HG03095 (cell line): ENCODE results near the gene POLD3.

Experiments
- ATAC-seq: cut with Tn5 transposase; IDR thresholded peaks from one replicate; pipeline ENCODE4 v1.9.1; 2021; ENCODE audit warnings: moderate library complexity; ENCODE audit not compliant: unreplicated experiment

The POLD3 gene

DNA sequence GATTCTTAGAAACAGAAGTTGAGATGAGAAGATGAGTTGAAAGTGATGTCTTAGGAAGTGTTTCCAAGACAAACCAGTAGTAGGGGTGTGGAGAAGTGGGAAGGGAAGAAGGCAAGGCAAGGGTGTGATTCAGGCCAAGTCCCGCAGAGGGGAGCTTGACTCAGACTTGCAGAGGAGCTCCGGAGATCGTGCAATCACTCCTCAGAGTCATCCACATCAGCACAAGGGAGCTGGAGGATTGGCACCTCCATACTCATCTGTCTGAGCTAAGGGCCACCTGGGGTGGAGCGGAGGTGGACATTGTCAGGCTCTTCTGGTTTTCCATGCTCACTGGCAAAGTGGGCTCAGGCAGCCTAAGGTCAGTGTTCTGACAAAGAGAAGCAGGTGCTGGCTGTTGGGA lies 94.4 kb downstream of the POLD3 start:
- ATAC-seq = no peak

DNA sequence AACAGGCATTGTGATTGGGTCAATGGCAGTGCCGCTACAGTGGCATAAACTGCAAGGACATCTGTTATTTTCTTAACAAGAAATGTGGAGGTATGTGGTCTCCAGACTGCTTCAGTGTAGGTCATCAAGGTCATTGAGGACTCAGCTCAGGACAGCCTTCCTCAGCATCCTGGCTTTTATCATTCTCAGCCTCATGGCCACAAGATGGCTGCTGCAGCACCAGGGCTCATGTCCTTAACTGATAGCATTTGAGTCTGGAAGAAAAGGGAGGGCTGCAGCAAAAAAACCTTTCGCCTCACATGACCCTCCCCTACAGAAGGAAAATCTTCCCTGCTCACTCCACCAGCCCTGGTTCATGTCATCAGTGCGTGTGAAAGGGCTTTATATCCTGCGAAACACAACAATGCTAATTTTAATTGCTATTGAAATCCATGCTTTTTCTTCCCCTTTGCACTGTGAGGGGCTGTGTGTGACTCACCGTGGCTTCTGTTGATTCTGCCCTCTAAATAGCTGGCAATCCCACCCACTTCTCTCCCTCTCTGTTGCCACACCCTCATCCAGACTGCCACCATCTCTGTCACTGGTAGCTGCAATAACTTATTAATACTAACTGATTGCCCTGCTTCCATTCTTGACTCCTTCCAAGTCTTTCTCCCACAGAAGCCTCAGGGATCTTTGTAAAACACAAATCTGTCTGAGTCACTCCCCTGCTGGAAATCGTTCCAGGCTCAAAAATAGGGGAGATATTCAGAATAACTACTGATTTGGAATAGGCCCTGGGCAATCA lies 95.0 kb downstream of the POLD3 start:
- ATAC-seq = no peak

DNA sequence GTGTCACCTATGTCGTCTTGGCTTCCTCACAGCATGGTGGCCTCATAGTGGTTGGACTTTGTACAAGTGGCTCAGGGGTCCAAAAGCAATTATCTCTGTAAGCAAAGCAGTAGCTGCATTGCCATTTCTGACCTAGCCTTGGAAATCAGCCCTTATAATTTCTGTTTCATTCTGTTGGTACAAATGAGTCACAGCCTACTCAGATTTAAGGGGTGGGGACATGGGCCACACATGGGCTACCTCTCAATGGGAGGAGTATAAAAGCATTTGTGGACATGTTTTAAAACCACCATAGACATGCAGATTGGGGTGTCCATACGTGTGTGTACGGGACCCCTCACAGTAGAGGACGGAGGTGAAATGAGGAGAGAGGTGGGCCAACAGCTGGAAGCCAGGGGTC lies 97.3 kb downstream of the POLD3 start:
- ATAC-seq = no peak

DNA sequence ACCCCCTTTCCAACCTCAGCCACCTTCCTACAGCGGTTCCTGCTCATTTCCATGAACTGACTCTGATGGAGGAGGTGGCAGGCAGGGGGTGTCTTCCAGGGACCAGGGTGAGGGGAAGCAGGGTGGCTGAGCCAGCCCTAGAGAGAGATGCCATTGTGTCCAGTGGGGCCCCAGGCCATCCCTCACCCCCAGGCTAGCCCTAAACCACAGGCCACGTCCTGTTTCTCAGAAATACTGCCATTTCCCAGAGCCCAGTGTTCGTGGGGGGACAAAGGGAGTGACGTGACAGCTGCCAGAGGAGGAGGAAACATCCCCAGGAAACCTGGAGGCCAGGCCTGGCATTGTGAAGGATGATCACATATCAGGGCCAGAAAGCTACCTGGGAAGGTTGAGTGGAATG lies 99.4 kb downstream of the POLD3 start:
- no peak for ATAC-seq
